ENCODE measurements around the gene KRT76. TPM values are rescaled to one million over a fixed set of nuclear protein-coding genes. Genes with fewer than 3 reads are reported as not detected.
"Not testable (repeated sequence)": the region's sequence is repeated elsewhere in the genome, so short reads cannot be mapped to it uniquely, and the experiment has no call there.

KRT76 gene
- polyA plus RNA-seq, 1 of the 3 experiments (the other 2 are of a cell fraction): not detected

- Histone ChIP-seq H3K9ac (no peak overlapping the region), H3K79me2 (ENCODE audit: insufficient read depth) (no peaks in the 10 kb centered on the region), H3K9me2 (no peaks in the 10 kb centered on the region), H4K20me1 (ENCODE audit: insufficient read depth) (no peaks in the 10 kb centered on the region), H3K27me3 (ENCODE audit: insufficient read depth) (peaks cover 11% of the 10 kb centered on the region; the same call in 1 of the 2 replicates), H3K4me3 (ENCODE audit: low read depth in 2 of 2, low read length in 1 of 2) (no peak overlapping the region), H3K27ac (ENCODE audit: low read depth in 2 of 2, low read length in 1 of 2) (no peak overlapping the region), H3F3A (replicated peaks; ENCODE audit: insufficient read depth) (no peaks in the 10 kb centered on the region), H3K9me3 (no peaks in the 10 kb centered on the region), H3K4me1 (ENCODE audit: control insufficient read depth in 1 of 2, insufficient read depth in 2 of 2, low read depth in 1 of 2, low read length in 1 of 2) (no peaks in the 10 kb centered on the region; a peak in 1 of 4 replicates), H2AFZ (ENCODE audit: low read depth) (no peak overlapping the region), H3K4me2 (no peak overlapping the region), H3K36me3 (replicated peaks in 1 of 2; ENCODE audit: control insufficient read depth in 1 of 2, insufficient read depth in 2 of 2, low read length in 1 of 2) (no peaks in the 10 kb centered on the region)
- TF ChIP-seq EP300 (IDR thresholded peaks at IDR 0.05; ENCODE audit: borderline replicate concordance in 1 of 2, low read depth in 1 of 2, low read length in 1 of 2) (no peak), EZH2phosphoT487 (IDR thresholded peaks at IDR 0.05; ENCODE audit: borderline replicate concordance, low read depth) (no peak), USF1 (IDR thresholded peaks at IDR 0.05; ENCODE audit: borderline replicate concordance, low read depth) (no peak), POLR2AphosphoS5 (IDR thresholded peaks at IDR 0.05; ENCODE audit: low read depth, low read length) (no peak), RAD21 (IDR thresholded peaks at IDR 0.05; ENCODE audit: low read length) (no peak), IRF3 (IDR thresholded peaks at IDR 0.05; ENCODE audit: low read depth, low read length) (no peak), CHD2 (IDR thresholded peaks at IDR 0.05; ENCODE audit: low read length, partially characterized antibody) (no peak), TAF1 (IDR thresholded peaks at IDR 0.05; ENCODE audit: borderline replicate concordance, low read depth, low read length) (no peak)
- no peak for DNase-seq
- ChIA-PET POLR2A (no interaction called here), CTCF (no interaction called here)
Observed at GRCh38 chr12:52751795-52752194, 25.4 kb downstream of the KRT76 start.

- not testable (repeated sequence) for DNase-seq
Observed at GRCh38 chr12:52750532-52750931, 26.6 kb downstream of the KRT76 start.

GRCh38 chr12:52749827-52750226 lies 27.3 kb downstream of the KRT76 start:
- H3K79me2 ChIP-seq (ENCODE audit: insufficient read depth): no peaks in the 10 kb centered on the region
- ChIA-PET POLR2A (no interaction called here), CTCF (no interaction called here)
- H3K4me3 ChIP-seq (ENCODE audit: low read depth in 2 of 2, low read length in 1 of 2): no peak overlapping the region
- H3K4me1 ChIP-seq (ENCODE audit: control insufficient read depth in 1 of 2, insufficient read depth in 2 of 2, low read depth in 1 of 2, low read length in 1 of 2): no peaks in the 10 kb centered on the region; a peak in 1 of 4 replicates
- no peaks in the 10 kb centered on the region for H3K36me3 ChIP-seq (replicated peaks in 1 of 2; ENCODE audit: control insufficient read depth in 1 of 2, insufficient read depth in 2 of 2, low read length in 1 of 2)
- no peak for TF ChIP-seq RXRA (IDR thresholded peaks at IDR 0.05; ENCODE audit: borderline replicate concordance, low read depth)
- peaks cover 16% of the 10 kb centered on the region; the same call in 1 of the 2 replicates for H3K27me3 ChIP-seq (ENCODE audit: insufficient read depth)
- no peaks in the 10 kb centered on the region for H3F3A ChIP-seq (replicated peaks; ENCODE audit: insufficient read depth)
- H2AFZ ChIP-seq (ENCODE audit: low read depth): no peak overlapping the region
- 26% methylated on average over 3 of the region's 3 CpGs for WGBS (ENCODE audit: low lambda C conversion rate)
- H3K4me2 ChIP-seq: no peak overlapping the region
- no peaks in the 10 kb centered on the region for H3K9me2 ChIP-seq
- no peaks in the 10 kb centered on the region for H4K20me1 ChIP-seq (ENCODE audit: insufficient read depth)
- DNase-seq: no peak
- no peak overlapping the region for H3K9ac ChIP-seq
- no peaks in the 10 kb centered on the region for H3K9me3 ChIP-seq
- H3K27ac ChIP-seq (ENCODE audit: low read depth in 2 of 2, low read length in 1 of 2): no peak overlapping the region

More at GRCh38 chr12:52750532-52750931, 26.6 kb downstream of the KRT76 start:
- H2AFZ ChIP-seq (ENCODE audit: low read depth); H3K27ac ChIP-seq (ENCODE audit: low read depth in 2 of 2, low read length in 1 of 2); H3F3A ChIP-seq (replicated peaks; ENCODE audit: insufficient read depth); H3K9me3 ChIP-seq; POLR2A ChIA-PET; H3K4me3 ChIP-seq (ENCODE audit: low read depth in 2 of 2, low read length in 1 of 2); H3K79me2 ChIP-seq (ENCODE audit: insufficient read depth); H3K4me1 ChIP-seq (ENCODE audit: control insufficient read depth in 1 of 2, insufficient read depth in 2 of 2, low read depth in 1 of 2, low read length in 1 of 2); CTCF ChIA-PET; H3K36me3 ChIP-seq (replicated peaks in 1 of 2; ENCODE audit: control insufficient read depth in 1 of 2, insufficient read depth in 2 of 2, low read length in 1 of 2); H3K9me2 ChIP-seq; H4K20me1 ChIP-seq (ENCODE audit: insufficient read depth); H3K9ac ChIP-seq; H3K4me2 ChIP-seq: not testable (repeated sequence)
- H3K27me3 ChIP-seq (ENCODE audit: insufficient read depth): peaks cover 16% of the 10 kb centered on the region; the same call in 1 of the 2 replicates
- WGBS (ENCODE audit: low lambda C conversion rate): 1% methylated on average over 3 of the region's 3 CpGs

Data from SK-N-SH (cell line).